Right forelimb (tissue), 1 donor: ENCODE results near the gene B9D1.

Source experiments
- DNase-seq: peaks from one replicate; pipeline ENCODE4 v3.0.0-alpha.2; 2018

The B9D1 gene

DNA sequence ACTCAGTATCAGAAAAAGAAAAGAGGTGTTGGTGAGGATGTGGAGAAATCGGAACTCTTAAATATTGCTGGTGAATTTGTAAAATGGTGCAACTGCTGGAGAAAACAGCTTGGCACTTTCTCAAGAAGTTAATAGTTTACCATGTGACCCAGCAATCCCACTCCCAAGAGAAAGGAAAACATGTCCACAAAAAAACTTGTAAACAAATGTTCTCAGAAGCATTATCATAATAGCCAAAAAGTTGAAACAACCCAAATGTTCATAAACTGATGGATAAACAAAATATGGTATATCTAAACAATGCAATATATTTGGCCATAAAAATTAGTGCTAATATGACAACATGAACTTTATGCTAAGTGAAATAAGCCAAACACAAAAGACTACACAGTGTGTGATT lies 13.2 kb upstream of the B9D1 start:
- no peak for DNase-seq

DNA sequence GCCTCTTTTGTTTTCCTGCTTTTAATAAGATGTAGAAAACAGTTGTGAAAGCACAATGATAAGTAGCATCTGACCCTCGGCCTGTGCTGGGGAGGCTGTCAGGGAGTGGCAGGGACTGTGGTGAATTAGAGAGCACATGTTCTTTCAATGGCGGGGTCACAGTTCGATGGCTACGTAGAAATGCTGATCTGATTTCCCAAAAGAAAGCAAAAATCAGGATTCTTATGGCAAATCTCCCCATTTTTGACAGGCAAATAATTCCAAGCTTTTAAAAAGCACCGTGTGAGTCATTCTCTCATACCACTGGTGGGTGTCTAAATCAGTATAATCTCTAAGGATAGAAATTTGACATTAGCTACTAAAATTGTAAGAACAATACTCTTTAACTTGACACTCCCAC lies 11.6 kb upstream of the B9D1 start:
- no peak for DNase-seq

- DNase-seq: no peak
Observed at GRCh38 chr17:19372866-19373504, 10.5 kb upstream of the B9D1 start.

- no peak for DNase-seq
Observed at GRCh38 chr17:19372439-19372838, 9.9 kb upstream of the B9D1 start.

GRCh38 chr17:19372011-19372370 lies 9.5 kb upstream of the B9D1 start:
- no peak for DNase-seq

- DNase-seq: no peak
Observed at GRCh38 chr17:19371259-19372010, 8.9 kb upstream of the B9D1 start.

DNA sequence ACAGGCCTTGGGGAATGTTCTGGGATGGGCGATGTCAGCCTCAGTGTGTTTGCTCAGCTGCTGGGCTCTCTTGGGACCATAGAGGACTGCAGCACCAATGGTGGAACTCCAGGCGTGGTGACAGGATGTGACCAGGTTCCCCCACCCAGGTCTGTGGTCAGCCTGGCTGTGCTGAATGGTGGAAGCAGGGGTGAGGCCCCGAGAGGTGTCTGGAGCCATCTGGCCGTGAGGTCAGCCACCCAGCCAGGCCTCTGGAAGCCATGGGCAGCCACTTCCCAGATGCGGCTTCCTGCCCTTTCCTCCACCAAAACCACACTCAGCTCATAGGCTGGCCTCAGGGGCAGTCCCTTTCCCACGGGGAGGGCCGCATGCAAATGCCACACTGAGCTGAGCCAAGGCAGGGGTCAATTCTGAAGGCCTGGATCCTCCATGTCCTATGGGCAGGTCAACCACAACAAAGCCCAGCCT lies 8.0 kb upstream of the B9D1 start:
- peak; percentile 54 for DNase-seq

DNA sequence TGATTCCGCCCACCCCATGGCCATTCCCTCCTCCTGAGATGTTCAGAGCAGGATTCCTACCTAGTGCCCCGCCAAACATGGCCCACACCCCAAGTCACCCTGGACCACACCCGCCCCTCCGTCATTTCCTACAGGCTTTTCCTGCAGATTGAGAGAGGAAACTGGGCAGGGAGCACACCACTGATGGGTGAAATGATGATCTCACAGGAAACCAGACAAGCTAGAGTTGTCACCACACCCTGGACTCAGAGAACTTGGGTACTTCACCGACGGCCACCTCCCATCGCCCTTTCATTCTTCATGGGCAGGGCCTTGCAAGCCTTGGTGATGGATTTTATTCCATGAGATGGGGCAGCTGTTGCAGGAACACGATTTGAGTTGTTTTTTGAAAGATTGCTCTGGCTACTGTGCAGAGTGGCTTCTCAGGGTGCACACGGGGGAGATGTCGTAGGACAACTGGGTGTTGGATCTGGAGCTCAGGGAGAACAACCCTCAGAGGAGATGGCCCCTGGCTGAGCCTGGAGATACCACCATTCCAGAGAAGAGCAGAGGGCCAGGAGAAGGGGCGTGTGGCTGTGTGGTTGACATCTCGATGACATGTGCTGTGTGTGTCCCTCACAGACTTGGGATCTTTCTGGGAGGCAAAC lies 7.4 kb upstream of the B9D1 start:
- no peak for DNase-seq

DNA sequence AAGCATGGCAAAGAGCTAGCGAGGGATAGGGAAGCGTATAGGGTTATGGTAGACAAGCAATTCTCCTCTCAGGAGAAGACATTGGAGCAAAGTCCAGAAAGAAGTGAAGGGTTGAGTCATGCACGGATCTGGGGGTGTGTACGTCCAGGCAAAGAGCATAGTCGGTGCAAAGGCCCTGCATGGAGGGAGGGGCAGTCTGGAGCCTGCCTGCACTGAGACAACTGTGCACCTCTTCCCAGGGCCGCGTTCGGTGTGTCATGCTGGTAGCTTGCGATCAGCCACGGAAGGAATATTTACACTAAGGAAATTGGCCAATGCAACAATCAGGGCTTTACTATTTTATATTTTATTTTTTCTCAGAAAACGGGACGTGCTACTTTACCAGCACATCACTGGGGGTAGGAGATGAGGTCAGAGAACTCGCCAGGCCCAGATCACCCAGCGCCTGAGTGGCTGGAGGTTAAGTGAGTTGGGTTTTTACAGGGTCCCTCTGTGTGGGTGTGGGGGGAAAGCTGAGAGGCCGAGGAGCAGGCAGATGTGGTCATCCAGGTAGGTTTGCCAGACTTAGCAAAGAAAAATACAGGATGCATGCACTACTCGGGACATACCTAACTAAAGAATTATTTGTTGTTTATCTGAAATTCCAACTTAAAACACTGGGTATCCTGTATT lies 6.7 kb upstream of the B9D1 start:
- no peak for DNase-seq

DNA sequence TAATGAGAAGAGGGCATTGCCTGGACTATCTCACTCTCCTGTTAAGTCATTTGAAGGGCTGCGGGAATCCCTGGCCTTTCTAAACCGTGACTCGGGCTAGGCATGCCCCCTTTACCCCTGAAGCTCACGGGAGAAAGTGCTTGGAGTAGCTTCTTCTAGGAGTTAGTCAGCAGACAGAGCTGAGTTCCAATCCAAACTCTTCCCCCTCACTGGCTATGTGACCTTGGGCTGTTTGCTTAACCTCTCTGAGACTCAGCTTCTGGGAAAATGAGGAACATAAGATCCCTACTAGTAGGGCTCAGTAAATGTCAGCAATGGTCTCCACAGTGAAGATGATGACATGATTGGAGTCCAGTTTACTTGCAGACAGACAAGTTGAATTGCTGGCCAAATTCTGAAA lies 5.7 kb upstream of the B9D1 start:
- DNase-seq: no peak

GRCh38 chr17:19366637-19366972 lies 4.1 kb upstream of the B9D1 start:
- no peak for DNase-seq

- DNase-seq: no peak
Observed at GRCh38 chr17:19365833-19366636, 3.5 kb upstream of the B9D1 start.

DNA sequence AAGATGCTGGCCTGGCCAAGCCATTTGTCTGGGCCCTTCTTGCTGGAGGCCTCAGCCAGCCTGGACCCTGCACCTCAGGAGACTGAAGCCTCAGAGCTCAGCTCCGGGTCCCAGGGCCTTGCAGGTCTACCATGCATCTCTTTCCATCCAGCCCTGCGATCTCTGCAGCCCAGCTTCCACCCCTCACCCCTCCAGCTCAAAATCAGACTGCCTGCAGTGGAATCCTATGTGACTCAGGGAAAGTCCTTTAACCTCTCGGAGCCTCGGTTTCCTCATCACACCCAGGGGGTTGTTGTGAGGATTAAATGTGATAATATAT lies 2.9 kb upstream of the B9D1 start:
- DNase-seq: no peak

- peak; percentile 57 for DNase-seq
Observed at GRCh38 chr17:19364699-19365498, 2.4 kb upstream of the B9D1 start.

DNA sequence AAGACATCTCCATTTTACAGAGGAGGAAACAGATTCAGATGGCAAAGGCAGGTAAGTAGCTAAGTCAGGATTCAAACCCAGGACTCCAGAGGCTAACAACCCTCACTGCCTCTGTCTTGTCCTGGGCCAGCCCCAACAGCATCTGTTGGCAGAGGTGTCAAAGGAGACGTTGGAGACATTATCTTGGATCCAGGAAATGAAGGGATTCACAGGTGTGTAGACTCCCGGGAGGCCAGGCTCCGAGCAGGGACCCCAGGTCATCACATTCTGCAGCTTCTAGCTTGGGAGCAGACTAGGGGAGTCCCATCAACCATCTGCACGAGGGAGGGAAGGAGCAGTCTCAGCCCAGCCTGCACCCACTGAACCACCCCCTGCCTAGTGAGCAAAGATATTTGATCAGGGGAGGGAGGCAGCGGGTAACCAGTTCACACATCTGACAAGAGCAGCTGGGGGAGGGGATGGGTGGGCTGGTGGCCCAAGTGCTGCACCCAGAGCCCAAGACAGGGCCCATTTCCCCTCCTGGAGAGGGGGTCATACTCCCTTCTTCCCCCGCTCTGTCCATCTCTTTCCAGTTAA lies 1.0 kb upstream of the B9D1 start:
- no peak for DNase-seq

GRCh38 chr17:19363114-19363438 lies 553 bp upstream of the B9D1 start:
- no peak for DNase-seq

DNA sequence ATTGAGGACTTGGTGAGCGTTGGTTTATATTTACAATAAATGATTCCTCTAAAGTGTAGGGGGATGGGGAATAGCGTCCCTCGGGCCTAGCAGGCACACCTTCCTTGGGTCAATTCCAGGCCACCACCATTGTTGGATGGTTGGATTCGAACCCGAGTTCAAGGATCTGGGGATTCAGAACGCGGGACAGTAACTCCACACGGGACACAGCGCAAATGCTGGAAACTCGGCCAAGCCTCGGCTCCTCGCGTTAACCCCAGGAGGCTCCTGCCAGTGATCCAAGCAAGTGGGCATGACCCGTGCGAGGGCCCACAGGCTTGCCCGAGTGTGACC lies 613 bp downstream of the B9D1 start:
- DNase-seq: no peak

DNA sequence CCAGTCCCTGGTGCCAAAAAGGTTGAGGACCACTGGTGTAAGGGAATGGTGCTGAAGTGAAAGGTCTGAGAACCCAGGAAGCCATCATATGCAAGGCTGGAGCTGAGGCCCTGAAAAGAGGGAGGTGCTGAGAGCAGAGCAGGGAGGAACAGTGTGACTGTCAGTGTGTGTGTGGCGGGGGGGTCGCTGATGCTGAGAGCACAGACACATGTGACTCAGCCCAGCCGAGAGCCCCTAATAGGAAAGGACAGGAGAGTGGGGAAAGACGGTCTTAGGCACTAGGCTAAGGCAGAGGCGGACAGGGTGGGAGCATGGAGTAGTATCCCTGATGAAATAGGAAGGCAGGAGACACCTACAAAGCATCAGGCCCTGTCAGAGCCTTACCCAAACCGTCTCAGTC lies 1.2 kb downstream of the B9D1 start:
- DNase-seq: no peak

- DNase-seq: no peak
Observed at GRCh38 chr17:19360772-19361171, 1.8 kb downstream of the B9D1 start.

DNA sequence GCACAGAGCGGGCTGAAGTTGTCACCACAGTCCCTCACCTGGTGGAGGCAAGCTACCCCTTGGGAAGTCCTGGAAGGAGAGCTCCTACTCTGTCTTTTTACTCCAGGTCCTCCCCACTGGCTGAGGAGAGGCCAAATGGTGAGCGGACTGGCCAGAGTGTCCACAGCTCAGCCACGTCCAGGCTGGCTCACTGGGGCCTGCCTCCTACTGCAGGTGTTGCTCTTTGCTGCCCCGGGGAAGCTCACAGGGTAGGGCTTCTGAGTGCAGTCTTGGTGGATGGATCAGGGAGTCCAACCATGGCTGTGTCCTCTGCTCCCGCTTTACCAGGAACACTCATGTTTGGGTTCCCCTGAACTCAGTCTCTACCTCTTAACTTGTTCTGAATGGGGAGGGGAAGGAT lies 2.7 kb downstream of the B9D1 start:
- no peak for DNase-seq

DNA sequence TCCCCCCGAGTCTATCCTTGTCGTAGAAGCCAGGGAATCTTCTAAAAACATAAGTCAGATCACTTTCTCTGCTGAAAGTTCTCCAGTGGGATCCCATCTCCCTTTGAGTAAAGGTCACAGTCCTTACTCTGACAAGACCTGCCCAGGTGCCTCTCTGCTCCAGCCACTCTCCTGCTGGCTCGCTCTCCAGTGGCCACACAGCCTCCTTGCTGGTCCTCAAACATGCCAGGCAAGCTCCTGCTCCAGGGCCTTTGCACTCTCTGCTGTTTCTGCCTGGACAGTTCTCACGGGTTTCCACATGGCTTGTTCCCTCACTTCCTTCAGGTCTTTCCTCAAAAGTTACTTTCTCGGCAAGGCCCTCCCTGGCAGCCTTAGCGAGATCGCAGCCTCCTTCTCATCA lies 3.4 kb downstream of the B9D1 start:
- no peak for DNase-seq

- no peak for DNase-seq
Observed at GRCh38 chr17:19357761-19358160, 4.8 kb downstream of the B9D1 start.
